ENCODE results near the gene GRB2. TPM values are rescaled to one million over a fixed set of nuclear protein-coding genes. Genes with fewer than 3 reads are reported as not detected.

The GRB2 gene
- total and polyA plus RNA-seq, 4 donors: 36.6 to 106 (median 67.5) TPM

- Histone ChIP-seq H3K9me3 (ENCODE audit: control insufficient read depth, low read length) (no peaks in the 10 kb centered on the region), H3K36me3 (ENCODE audit: control insufficient read depth in 1 of 2, insufficient read depth in 2 of 2, low read length in 1 of 2) (no peaks in the 10 kb centered on the region), H3K4me3 (ENCODE audit: low read length in 2 of 2) (no peak overlapping the region), H3K27me3 (ENCODE audit: control insufficient read depth in 1 of 2, insufficient read depth in 2 of 2, low read length in 1 of 2) (no peaks in the 10 kb centered on the region), H3K4me1 (ENCODE audit: control insufficient read depth in 1 of 2, insufficient read depth in 2 of 2, low read length in 2 of 2) (peaks cover 0 to 3% of the 10 kb centered on the region in 2 donors), H3K27ac (ENCODE audit: low read depth in 1 of 2, low read length in 2 of 2) (no peak overlapping the region)
- DNase-seq (peak in 1 of 2 donors; percentile 74), ATAC-seq (ENCODE audit: low FRiP score) (no peak)
- WGBS, 2 donors: 28 to 30% methylated on average over 24 of the region's 24 CpGs
- intact Hi-C loops (cut with DNase I): loop anchor here in 1 of 2 donors (5.0 kb wide), 1 partner anchor 140 kb away; no protein-coding TSS in a partner anchor
Observed at GRCh38 chr17:75271955-75272847, 133.3 kb downstream of the GRB2 start.

DNA sequence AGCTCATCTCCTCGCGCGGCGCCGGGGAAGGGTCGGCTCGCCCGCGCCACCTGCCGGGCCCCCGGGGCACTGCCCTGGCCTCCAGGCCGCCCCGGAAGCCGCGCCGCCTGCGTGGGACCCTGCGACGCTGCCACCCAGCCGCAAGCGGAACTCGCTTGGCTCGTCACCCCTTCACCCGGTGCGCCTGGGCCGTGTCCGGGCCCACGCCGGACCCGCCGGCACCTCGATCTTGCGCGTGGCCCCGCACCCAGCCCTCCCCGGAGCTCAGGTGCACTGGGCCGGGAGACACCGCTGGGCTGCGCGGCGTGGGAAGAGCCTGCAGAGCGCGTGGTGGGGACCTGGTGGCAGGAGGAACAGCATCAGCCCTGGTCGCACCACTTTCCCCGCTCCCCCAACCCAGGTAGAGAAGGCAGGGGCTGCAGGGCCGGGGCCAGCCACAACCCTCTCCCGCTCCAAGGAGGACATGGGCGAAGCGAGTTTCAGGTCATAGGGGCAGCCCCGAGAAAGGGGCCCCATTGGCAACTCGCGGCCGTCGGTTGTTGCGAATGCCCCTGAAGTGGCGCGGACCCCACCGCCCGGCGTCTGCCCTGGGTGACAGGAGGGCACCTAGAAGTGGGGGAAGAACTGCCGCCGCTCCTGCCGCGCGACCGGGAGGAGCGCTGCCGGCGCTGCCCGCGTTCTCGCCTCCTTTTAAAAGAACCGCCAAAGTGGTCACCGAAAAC is 134.1 kb downstream of the GRB2 start:
- WGBS, 2 donors: 0 to 1% methylated on average over 67 to 74 of the region's 74 CpGs
- peak; percentile 88 to 94 for DNase-seq
- intact Hi-C loops (cut with DNase I): loop anchor here in 1 of 2 donors (5.0 kb wide), 1 partner anchor 141 kb away; no protein-coding TSS in a partner anchor

DNA sequence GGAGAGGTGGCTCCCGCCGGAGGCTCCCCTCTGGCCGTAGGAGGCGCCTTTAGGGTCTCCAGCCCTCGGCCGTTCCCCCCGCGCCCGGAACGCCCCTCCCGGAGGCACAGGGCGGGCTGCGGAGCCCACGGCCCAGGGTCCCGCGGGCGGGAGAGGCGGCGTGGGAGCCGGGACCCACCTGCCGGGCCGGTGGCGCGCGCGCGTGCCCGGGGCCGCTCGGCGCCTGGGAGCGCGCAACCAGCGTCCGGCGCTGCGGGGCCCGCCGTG is 134.6 kb downstream of the GRB2 start, which contains the start of gene MIF4GD:
TSS of gene MIF4GD (minus strand) at position 266 of the 267 bp plus-strand sequence. CDS start 1,036 bp downstream, outside the sequence.
- WGBS, 2 donors: 1% methylated on average over 17 to 39 of the region's 39 CpGs
- H3K9me3 ChIP-seq (ENCODE audit: control insufficient read depth, low read length): no peaks in the 10 kb centered on the region
- no peaks in the 10 kb centered on the region for H3K27me3 ChIP-seq (ENCODE audit: control insufficient read depth in 1 of 2, insufficient read depth in 2 of 2, low read length in 1 of 2)
- intact Hi-C loops (cut with DNase I): loop anchor here in 1 of 2 donors (5.0 kb wide), 1 partner anchor 141 kb away; no protein-coding TSS in a partner anchor
- H3K36me3 ChIP-seq (ENCODE audit: control insufficient read depth in 1 of 2, insufficient read depth in 2 of 2, low read length in 1 of 2): no peaks in the 10 kb centered on the region
- ATAC-seq (ENCODE audit: low FRiP score) (no peak), DNase-seq (no peak)
- H3K4me3 ChIP-seq (ENCODE audit: low read length in 2 of 2): peak within 1 kb of the TSS; percentile 56 to 76
- H3K27ac ChIP-seq (ENCODE audit: low read depth in 1 of 2, low read length in 2 of 2): peak within 1 kb of the TSS; percentile 71 to 78
- H3K4me1 ChIP-seq (ENCODE audit: control insufficient read depth in 1 of 2, insufficient read depth in 2 of 2, low read length in 2 of 2): peaks cover 0 to 3% of the 10 kb centered on the region in 2 donors

More for the DNA sequence above, 134.1 kb downstream of the GRB2 start:
- Histone ChIP-seq H3K27me3 (ENCODE audit: control insufficient read depth in 1 of 2, insufficient read depth in 2 of 2, low read length in 1 of 2) (no peaks in the 10 kb centered on the region), H3K27ac (ENCODE audit: low read depth in 1 of 2, low read length in 2 of 2) (peak overlapping the region in 1 of 2 donors; percentile 48), H3K4me1 (ENCODE audit: control insufficient read depth in 1 of 2, insufficient read depth in 2 of 2, low read length in 2 of 2) (peaks cover 0 to 3% of the 10 kb centered on the region in 2 donors), H3K9me3 (ENCODE audit: control insufficient read depth, low read length) (no peaks in the 10 kb centered on the region), H3K36me3 (ENCODE audit: control insufficient read depth in 1 of 2, insufficient read depth in 2 of 2, low read length in 1 of 2) (no peaks in the 10 kb centered on the region), H3K4me3 (ENCODE audit: low read length in 2 of 2) (peak overlapping the region; percentile 2 to 76)
- ATAC-seq (ENCODE audit: low FRiP score): peak; percentile 92

DNA sequence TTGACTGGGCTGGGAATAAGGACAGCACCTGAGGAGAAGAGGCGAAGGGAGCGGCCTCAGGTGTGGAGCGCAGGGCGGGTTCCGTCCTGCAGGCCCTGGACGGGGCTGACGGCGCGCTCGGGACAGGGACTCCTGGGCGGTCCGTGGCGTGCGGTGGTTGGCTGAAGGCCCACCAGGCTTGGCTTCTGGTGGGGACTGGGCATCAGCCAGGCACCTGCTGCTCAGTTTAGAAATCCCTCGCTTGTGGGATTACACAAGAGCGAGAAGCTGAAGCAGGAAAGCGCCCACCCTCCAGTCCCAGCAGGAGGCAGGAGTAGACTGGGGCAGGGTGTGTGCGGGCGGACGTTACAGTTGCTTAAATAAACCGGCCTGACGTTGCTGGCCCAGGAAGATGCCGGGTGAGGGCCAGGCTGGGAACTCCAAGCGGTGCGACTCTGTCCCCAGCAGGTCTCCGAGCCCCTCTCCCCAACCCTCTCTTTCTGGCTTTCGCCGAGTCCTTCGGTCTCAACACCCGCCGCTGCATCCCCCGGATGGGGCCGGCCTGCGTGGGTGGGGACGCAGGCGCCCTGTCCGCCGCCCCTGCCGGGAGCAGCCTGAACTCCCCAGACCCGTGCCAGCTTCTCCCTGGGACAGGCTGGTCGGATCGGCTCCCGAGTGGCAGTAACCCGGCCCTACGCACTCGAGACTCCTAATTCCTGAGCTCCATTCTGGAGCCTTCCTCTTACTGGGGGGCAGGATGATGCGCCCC is 135.1 kb downstream of the GRB2 start:
- Histone ChIP-seq H3K9me3 (ENCODE audit: control insufficient read depth, low read length) (no peaks in the 10 kb centered on the region), H3K27me3 (ENCODE audit: control insufficient read depth in 1 of 2, insufficient read depth in 2 of 2, low read length in 1 of 2) (no peaks in the 10 kb centered on the region), H3K36me3 (ENCODE audit: control insufficient read depth in 1 of 2, insufficient read depth in 2 of 2, low read length in 1 of 2) (peaks cover 0 to 3% of the 10 kb centered on the region in 2 donors), H3K27ac (ENCODE audit: low read depth in 1 of 2, low read length in 2 of 2) (peak overlapping the region; percentile 71 to 78), H3K4me3 (ENCODE audit: low read length in 2 of 2) (peak overlapping the region; percentile 56 to 76), H3K4me1 (ENCODE audit: control insufficient read depth in 1 of 2, insufficient read depth in 2 of 2, low read length in 2 of 2) (peaks cover 0 to 3% of the 10 kb centered on the region in 2 donors)
- ATAC-seq (ENCODE audit: low FRiP score): peak; percentile 73
- intact Hi-C loops (cut with DNase I): loop anchor here in 1 of 2 donors (5.0 kb wide), 1 partner anchor 142 kb away; no protein-coding TSS in a partner anchor
- peak; percentile 81 to 89 for DNase-seq
- 0 to 1% methylated on average over 37 to 47 of the region's 47 CpGs for WGBS, 2 donors

DNA sequence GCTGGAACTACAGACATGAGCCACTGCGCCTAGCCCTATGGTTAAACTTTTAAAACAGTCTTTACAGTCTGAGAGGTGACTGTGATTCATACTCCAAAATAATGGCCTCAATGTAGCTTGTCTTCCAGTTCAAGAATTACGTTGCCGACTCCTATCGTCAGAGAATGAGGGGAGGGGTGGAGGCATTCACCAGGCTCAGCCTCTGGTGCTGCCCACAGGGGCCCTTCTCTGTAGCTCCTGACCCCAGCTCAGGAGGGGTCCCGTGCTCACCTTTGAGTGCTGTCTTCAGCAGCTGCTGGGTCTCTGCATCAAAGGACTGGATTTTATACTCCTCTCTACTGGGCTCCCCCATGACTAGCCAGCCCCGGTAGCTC is 135.6 kb downstream of the GRB2 start:
- DNase-seq (no peak), ATAC-seq (ENCODE audit: low FRiP score) (no peak)
- intact Hi-C loops (cut with DNase I): loop anchor here in 1 of 2 donors (5.0 kb wide), 1 partner anchor 142 kb away; no protein-coding TSS in a partner anchor
- H3K9me3 ChIP-seq (ENCODE audit: control insufficient read depth, low read length): no peaks in the 10 kb centered on the region
- peaks cover 0 to 3% of the 10 kb centered on the region in 2 donors for H3K36me3 ChIP-seq (ENCODE audit: control insufficient read depth in 1 of 2, insufficient read depth in 2 of 2, low read length in 1 of 2)
- H3K4me3 ChIP-seq (ENCODE audit: low read length in 2 of 2): peak overlapping the region in 1 of 2 donors; percentile 76
- H3K4me1 ChIP-seq (ENCODE audit: control insufficient read depth in 1 of 2, insufficient read depth in 2 of 2, low read length in 2 of 2): peaks cover 0 to 3% of the 10 kb centered on the region in 2 donors
- 17 to 18% methylated on average over 6 of the region's 6 CpGs for WGBS, 2 donors
- H3K27ac ChIP-seq (ENCODE audit: low read depth in 1 of 2, low read length in 2 of 2): peak overlapping the region in 1 of 2 donors; percentile 78
- H3K27me3 ChIP-seq (ENCODE audit: control insufficient read depth in 1 of 2, insufficient read depth in 2 of 2, low read length in 1 of 2): no peaks in the 10 kb centered on the region

Small RNA genes lying within 50 kb of the gene (microRNA-seq; reads per million reads assigned to microRNA genes)
- gene MIR3678: 0 reads per million in 2 donors

Other genes starting within 250 kb of the GRB2 start
- 100 to 1,000 TPM; 262 to 280 TPM for gene SUMO2, start 222.7 kb downstream of the GRB2 start, total RNA-seq
- gene SUMO2, start 222.7 kb downstream of the GRB2 start, polyA plus RNA-seq: 100 to 1,000 TPM in 1 of 2 donors, 10 to 100 TPM in 1; 96.2 to 113 TPM
- gene NUP85, start 200.0 kb downstream of the GRB2 start, total RNA-seq: 10 to 100 TPM; 71.0 to 76.2 TPM
- 10 to 100 TPM; 17.2 to 99.5 TPM for gene NUP85, start 200.0 kb downstream of the GRB2 start, polyA plus RNA-seq
- gene GGA3, start 144.1 kb downstream of the GRB2 start, total RNA-seq: 10 to 100 TPM; 38.9 to 51.0 TPM
- gene GGA3, start 144.1 kb downstream of the GRB2 start, polyA plus RNA-seq: 10 to 100 TPM in 1 of 2 donors, 1 to 10 TPM in 1; 5.6 to 30.8 TPM
- 10 to 100 TPM; 24.6 to 26.6 TPM for gene MRPS7, start 143.8 kb downstream of the GRB2 start, total RNA-seq
- gene MRPS7, start 143.8 kb downstream of the GRB2 start, polyA plus RNA-seq: 10 to 100 TPM; 37.9 to 38.8 TPM
- 10 to 100 TPM; 26.2 to 27.4 TPM for gene MIF4GD, start 134.4 kb downstream of the GRB2 start, total RNA-seq
- gene MIF4GD, start 134.4 kb downstream of the GRB2 start, polyA plus RNA-seq: 10 to 100 TPM; 27.7 to 33.0 TPM
- 10 to 100 TPM in 1 of 2 donors, 1 to 10 TPM in 1; 8.0 to 15.7 TPM for gene SLC25A19, start 116.2 kb downstream of the GRB2 start, total RNA-seq
- 1 to 10 TPM; 5.0 to 7.8 TPM for gene SLC25A19, start 116.2 kb downstream of the GRB2 start, polyA plus RNA-seq
- 10 to 100 TPM; 51.5 to 74.8 TPM for gene TMEM94, start 51.0 kb upstream of the GRB2 start, total RNA-seq
- gene TMEM94, start 51.0 kb upstream of the GRB2 start, polyA plus RNA-seq: 10 to 100 TPM; 19.5 to 54.6 TPM
- gene CASKIN2, start 109.9 kb upstream of the GRB2 start, total RNA-seq: 10 to 100 TPM; 61.5 to 63.4 TPM
- 1 to 10 TPM; 4.0 to 8.9 TPM for gene CASKIN2, start 109.9 kb upstream of the GRB2 start, polyA plus RNA-seq
- gene TSEN54, start 110.8 kb upstream of the GRB2 start, total RNA-seq: 10 to 100 TPM; 10.8 to 14.0 TPM
- 10 to 100 TPM in 1 of 2 donors, 1 to 10 TPM in 1; 8.8 to 27.3 TPM for gene TSEN54, start 110.8 kb upstream of the GRB2 start, polyA plus RNA-seq
- 10 to 100 TPM in 1 of 2 donors, 1 to 10 TPM in 1; 9.7 to 11.1 TPM for gene LLGL2, start 120.0 kb upstream of the GRB2 start, total RNA-seq
- gene LLGL2, start 120.0 kb upstream of the GRB2 start, polyA plus RNA-seq: 10 to 100 TPM; 10.1 to 14.4 TPM
- gene MYO15B, start 182.1 kb upstream of the GRB2 start, total RNA-seq: 100 to 1,000 TPM; 113 to 279 TPM
- gene MYO15B, start 182.1 kb upstream of the GRB2 start, polyA plus RNA-seq: 100 to 1,000 TPM; 125 to 151 TPM
- gene SMIM5, start 227.8 kb upstream of the GRB2 start, total RNA-seq: 1 to 10 TPM in 1 of 2 donors, under 1 TPM in 1; 0.23 to 1.2 TPM
- gene SMIM5, start 227.8 kb upstream of the GRB2 start, polyA plus RNA-seq: 1 to 10 TPM in 1 of 2 donors, under 1 TPM in 1; 0.05 to 2.1 TPM